Measurements from ENCODE around the gene CADM1. TPM values are rescaled to one million over a fixed set of nuclear protein-coding genes. Genes with fewer than 3 reads are reported as not detected.

The CADM1 gene
- total and polyA plus RNA-seq, 4 donors = 13.0 to 40.6 (median 28.9) TPM

GRCh38 chr11:115302946-115303703, 201.1 kb downstream of the CADM1 start (continued):
- TF ChIP-seq CTCF (IDR thresholded peaks at IDR 0.05; ENCODE audit: low read depth, low read length, missing input control) = no peak
- TF ChIP-seq NR2F2 (IDR thresholded peaks at IDR 0.05) = no peak

- H3K9me3 ChIP-seq (ENCODE audit: control insufficient read depth in 4 of 4, low read length in 3 of 4) = peaks cover 0 to 2% (median 0%) of the 10 kb centered on the region in 4 donors
- no peak for DNase-seq (ENCODE audit: low spot score)
- H3K9ac ChIP-seq (ENCODE audit: low read depth in 1 of 2, low read length in 2 of 2) = no peak overlapping the region
- no peak overlapping the region for H3K4me3 ChIP-seq (ENCODE audit: low read depth in 1 of 3, low read length in 3 of 3)
- 87% methylated on average over 5 of the region's 5 CpGs for WGBS
- peaks cover 0 to 5% (median 0%) of the 10 kb centered on the region in 4 donors for H3K36me3 ChIP-seq (ENCODE audit: control insufficient read depth in 4 of 4, insufficient read depth in 3 of 4, low read depth in 1 of 4, low read length in 3 of 4)
- no peaks in the 10 kb centered on the region for H3K4me1 ChIP-seq (ENCODE audit: control insufficient read depth in 4 of 4, insufficient read depth in 4 of 4, low read length in 3 of 4)
- no peak for TF ChIP-seq HNF4G (IDR thresholded peaks at IDR 0.05)
- TF ChIP-seq FOXA2 (IDR thresholded peaks at IDR 0.05) = no peak
- TF ChIP-seq CTCF (IDR thresholded peaks at IDR 0.05; ENCODE audit: low read depth, low read length, missing input control) = no peak
- no peak for TF ChIP-seq FOXA1 (IDR thresholded peaks at IDR 0.05)
- TF ChIP-seq ZBTB33 (IDR thresholded peaks at IDR 0.05) = no peak
- TF ChIP-seq JUND (IDR thresholded peaks at IDR 0.05) = no peak
- no peak for TF ChIP-seq MAX (IDR thresholded peaks at IDR 0.05)
- TF ChIP-seq TAF1 (conservative IDR thresholded peaks at IDR 0.05) = no peak
- no peak for TF ChIP-seq HNF4A (conservative IDR thresholded peaks at IDR 0.05)
- TF ChIP-seq YY1 (IDR thresholded peaks at IDR 0.05) = no peak
- TF ChIP-seq NR2F2 (IDR thresholded peaks at IDR 0.05) = no peak
- TF ChIP-seq EGR1 (IDR thresholded peaks at IDR 0.05; ENCODE audit: low read depth in 2 of 2) = no peak
- TF ChIP-seq SP1 (IDR thresholded peaks at IDR 0.05) = no peak
- H3K27ac ChIP-seq (ENCODE audit: low read depth in 1 of 2, low read length in 2 of 2) = no peak overlapping the region
- H3K27me3 ChIP-seq (ENCODE audit: control insufficient read depth in 4 of 4, insufficient read depth in 4 of 4, low read length in 3 of 4) = no peaks in the 10 kb centered on the region
Observed at GRCh38 chr11:115300660-115301428, 203.4 kb downstream of the CADM1 start.

All from liver (tissue), 9 donors.